ENCODE measurements around the gene CPEB1.

DNA sequence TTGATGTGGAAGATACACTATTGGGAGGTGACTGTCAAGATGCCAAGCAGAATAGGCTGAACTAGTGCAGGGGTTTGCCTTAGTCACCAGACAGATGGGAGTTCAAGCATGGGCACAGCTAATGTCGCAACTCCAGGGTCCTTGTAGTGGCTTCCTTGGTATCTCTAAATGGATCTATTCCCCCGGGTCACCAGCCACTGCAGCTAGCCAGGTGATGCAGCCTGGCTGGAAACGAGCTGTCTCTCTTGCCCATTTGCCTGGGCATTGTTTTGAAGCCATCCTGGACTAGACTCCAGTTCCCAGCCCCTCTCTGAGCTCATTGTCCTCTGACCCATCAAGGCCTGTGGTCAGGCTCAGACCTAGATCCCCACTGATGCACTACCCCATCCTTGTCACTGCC lies 8.4 kb upstream of the CPEB1 start:
- TF ChIP-seq POLR2AphosphoS5 (IDR thresholded peaks at IDR 0.05) (no peak), POLR2A (IDR thresholded peaks at IDR 0.05) (no peak)
- TF ChIP-seq, protein P1, sequence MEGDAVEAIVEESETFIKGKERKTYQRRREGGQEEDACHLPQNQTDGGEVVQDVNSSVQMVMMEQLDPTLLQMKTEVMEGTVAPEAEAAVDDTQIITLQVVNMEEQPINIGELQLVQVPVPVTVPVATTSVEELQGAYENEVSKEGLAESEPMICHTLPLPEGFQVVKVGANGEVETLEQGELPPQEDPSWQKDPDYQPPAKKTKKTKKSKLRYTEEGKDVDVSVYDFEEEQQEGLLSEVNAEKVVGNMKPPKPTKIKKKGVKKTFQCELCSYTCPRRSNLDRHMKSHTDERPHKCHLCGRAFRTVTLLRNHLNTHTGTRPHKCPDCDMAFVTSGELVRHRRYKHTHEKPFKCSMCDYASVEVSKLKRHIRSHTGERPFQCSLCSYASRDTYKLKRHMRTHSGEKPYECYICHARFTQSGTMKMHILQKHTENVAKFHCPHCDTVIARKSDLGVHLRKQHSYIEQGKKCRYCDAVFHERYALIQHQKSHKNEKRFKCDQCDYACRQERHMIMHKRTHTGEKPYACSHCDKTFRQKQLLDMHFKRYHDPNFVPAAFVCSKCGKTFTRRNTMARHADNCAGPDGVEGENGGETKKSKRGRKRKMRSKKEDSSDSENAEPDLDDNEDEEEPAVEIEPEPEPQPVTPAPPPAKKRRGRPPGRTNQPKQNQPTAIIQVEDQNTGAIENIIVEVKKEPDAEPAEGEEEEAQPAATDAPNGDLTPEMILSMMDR (IDR thresholded peaks at IDR 0.05 in 8 of 11, conservative IDR thresholded peaks at IDR 0.05 in 3 of 11) = no peak
